Measurements from ENCODE around the gene TAS2R20. TPM values are rescaled to one million over a fixed set of nuclear protein-coding genes. Genes with fewer than 3 reads are reported as not detected.

The TAS2R20 gene, protein sequence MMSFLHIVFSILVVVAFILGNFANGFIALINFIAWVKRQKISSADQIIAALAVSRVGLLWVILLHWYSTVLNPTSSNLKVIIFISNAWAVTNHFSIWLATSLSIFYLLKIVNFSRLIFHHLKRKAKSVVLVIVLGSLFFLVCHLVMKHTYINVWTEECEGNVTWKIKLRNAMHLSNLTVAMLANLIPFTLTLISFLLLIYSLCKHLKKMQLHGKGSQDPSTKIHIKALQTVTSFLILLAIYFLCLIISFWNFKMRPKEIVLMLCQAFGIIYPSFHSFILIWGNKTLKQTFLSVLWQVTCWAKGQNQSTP
- 0.06 to 0.12 TPM (median 0.11 TPM) in 3 of 5 replicates, not detected in the others for total RNA-seq (2022; extraction: Qiagen RNA extraction)

DNA sequence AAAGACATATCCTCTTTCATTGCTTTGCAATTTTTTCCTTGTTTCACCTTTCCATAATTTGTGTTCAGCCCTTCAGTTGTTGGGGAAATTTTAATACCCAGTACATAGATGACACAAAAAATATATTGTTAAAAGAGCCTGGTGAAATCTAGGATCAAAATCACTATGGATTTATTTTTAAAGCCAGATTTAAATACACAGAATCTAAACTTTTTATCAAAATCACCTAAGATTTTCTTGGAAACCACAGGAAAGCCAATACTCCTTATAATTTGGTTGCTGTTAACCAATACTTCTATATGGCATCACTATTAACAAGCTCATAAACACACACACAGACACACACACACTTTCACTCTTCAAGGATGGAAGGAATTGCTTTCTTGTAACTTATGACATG lies at the start of gene TAS2R20:
Gene TAS2R20 (minus strand): TSS at position 101 of the 400 bp plus-strand sequence. CDS start 429 bp downstream, outside the sequence.

DNA sequence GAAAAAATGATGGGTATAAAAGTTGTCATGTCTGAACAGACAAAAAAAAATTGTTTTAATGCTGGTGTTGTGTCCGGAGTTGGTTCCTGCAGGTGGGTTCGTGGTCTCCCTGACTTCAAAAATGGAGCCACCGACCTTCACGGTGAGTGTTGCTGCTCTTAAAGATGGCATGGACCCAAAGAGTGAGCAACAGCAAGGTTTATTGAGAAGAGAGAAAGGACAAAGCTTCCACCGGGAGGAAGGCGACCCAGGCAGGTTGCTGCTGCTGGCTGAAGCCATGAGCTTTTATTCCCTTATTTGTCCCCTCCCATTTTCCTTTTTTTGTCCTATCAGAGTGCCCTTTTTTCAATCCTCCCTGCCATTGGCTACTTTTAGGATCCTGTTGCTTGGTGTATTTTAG lies 33.2 kb upstream of the TAS2R20 start, which contains the start of gene TAS2R31:
Gene TAS2R31 (minus strand): TSS at position 101 of the 400 bp plus-strand sequence. CDS start 72 bp downstream, at position 29.

DNA sequence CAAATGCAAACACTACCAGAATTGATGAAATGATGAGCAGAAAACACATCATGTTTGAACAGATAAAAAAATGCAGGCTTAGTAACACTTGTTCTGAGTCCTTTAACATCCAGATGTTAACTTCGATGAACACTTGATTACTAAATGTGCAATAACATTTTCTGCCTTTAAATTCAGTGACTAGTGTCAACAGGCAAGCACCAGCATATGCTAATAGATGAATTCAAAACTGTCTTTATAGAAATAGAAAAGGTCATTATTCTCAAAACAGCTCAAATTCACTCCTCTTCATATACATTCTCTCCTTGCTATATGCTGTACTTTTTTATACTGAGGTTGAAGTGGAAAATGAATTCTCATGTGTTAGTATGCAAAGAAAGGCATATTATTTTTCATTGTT lies 24.4 kb upstream of the TAS2R20 start, which contains the start of gene TAS2R19:
Gene TAS2R19 (minus strand): TSS at position 101 of the 400 bp plus-strand sequence. CDS start 49 bp downstream, at position 52.

DNA sequence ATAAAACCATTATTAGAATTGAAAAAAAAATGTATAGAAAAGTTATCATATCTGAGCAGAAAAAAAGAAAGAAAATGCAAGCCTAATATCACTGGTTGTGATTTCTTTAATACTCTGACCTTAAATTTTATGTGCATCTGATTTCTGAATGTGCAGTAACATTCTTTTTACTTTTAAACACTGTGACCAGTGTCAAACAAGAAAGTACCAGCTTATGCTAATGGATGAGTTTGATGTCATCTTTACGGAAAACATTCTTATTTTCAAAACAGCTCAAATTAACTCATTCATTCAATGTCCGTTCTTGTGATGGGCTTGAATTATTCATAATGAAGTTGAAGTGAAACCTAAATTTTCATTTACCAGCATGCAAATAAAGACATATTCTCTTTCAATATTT lies 11.3 kb downstream of the TAS2R20 start, which contains the start of gene TAS2R50:
Gene TAS2R50 (minus strand): TSS at position 101 of the 400 bp plus-strand sequence. CDS start 52 bp downstream, at position 49.

Other genes starting within 250 kb of the TAS2R20 start
- not detected in 5 replicates for gene TAS2R7, start 195.7 kb downstream of the TAS2R20 start, total RNA-seq (2022; extraction: Qiagen RNA extraction)
- not detected in 5 replicates for gene TAS2R8, start 191.0 kb downstream of the TAS2R20 start, total RNA-seq (2022; extraction: Qiagen RNA extraction)
- not detected in 5 replicates for gene TAS2R9, start 188.1 kb downstream of the TAS2R20 start, total RNA-seq (2022; extraction: Qiagen RNA extraction)
- gene TAS2R10, start 171.9 kb downstream of the TAS2R20 start, total RNA-seq (2022; extraction: Qiagen RNA extraction) = 0.11 to 0.13 TPM in 2 of 5 replicates, not detected in the others
- 1.1 to 3.9 TPM (median 3.0 TPM) in 5 replicates for gene PRR4, start 148.8 kb downstream of the TAS2R20 start, total RNA-seq (2022; extraction: Qiagen RNA extraction)
- 1.8 to 3.2 TPM (median 2.4 TPM) in 5 replicates for gene PRH1, start 114.0 kb downstream of the TAS2R20 start, total RNA-seq (2022; extraction: Qiagen RNA extraction)
- not detected in 5 replicates for gene TAS2R13, start 88.7 kb downstream of the TAS2R20 start, total RNA-seq (2022; extraction: Qiagen RNA extraction)
- 0.26 to 0.27 TPM in 2 of 5 replicates, not detected in the others for gene PRH2, start 69.1 kb downstream of the TAS2R20 start, total RNA-seq (2022; extraction: Qiagen RNA extraction)
- 0.28 to 0.62 TPM (median 0.55 TPM) in 5 replicates for gene TAS2R14, start 59.0 kb downstream of the TAS2R20 start, total RNA-seq (2022; extraction: Qiagen RNA extraction)
- gene TAS2R50, start 11.4 kb downstream of the TAS2R20 start, total RNA-seq (2022; extraction: Qiagen RNA extraction) = not detected in 5 replicates
- 0.09 to 0.15 TPM in 2 of 5 replicates, not detected in the others for gene TAS2R19, start 24.3 kb upstream of the TAS2R20 start, total RNA-seq (2022; extraction: Qiagen RNA extraction)
- 0.08 to 0.27 TPM (median 0.11 TPM) in 4 of 5 replicates, not detected in the other for gene TAS2R31, start 33.1 kb upstream of the TAS2R20 start, total RNA-seq (2022; extraction: Qiagen RNA extraction)
- gene TAS2R46, start 64.0 kb upstream of the TAS2R20 start, total RNA-seq (2022; extraction: Qiagen RNA extraction) = not detected in 5 replicates
- not detected in 5 replicates for gene TAS2R43, start 94.0 kb upstream of the TAS2R20 start, total RNA-seq (2022; extraction: Qiagen RNA extraction)
- gene TAS2R30, start 136.3 kb upstream of the TAS2R20 start, total RNA-seq (2022; extraction: Qiagen RNA extraction) = not detected in 5 replicates
- 8.2 to 8.7 TPM (median 8.2 TPM) in 5 replicates for gene SMIM10L1, start 172.9 kb upstream of the TAS2R20 start, total RNA-seq (2022; extraction: Qiagen RNA extraction)
- not detected in 5 replicates for gene TAS2R42, start 188.6 kb upstream of the TAS2R20 start, total RNA-seq (2022; extraction: Qiagen RNA extraction)